ENCODE measurements around the gene FILIP1L. TPM values are rescaled to one million over a fixed set of nuclear protein-coding genes. Genes with fewer than 3 reads are reported as not detected.
A peak's percentile ranks its signal among the peaks of the same experiment; 100 is the strongest.

Gene FILIP1L
- total RNA-seq, 1 donor from 2014 or later, result 36.3 TPM

DNA sequence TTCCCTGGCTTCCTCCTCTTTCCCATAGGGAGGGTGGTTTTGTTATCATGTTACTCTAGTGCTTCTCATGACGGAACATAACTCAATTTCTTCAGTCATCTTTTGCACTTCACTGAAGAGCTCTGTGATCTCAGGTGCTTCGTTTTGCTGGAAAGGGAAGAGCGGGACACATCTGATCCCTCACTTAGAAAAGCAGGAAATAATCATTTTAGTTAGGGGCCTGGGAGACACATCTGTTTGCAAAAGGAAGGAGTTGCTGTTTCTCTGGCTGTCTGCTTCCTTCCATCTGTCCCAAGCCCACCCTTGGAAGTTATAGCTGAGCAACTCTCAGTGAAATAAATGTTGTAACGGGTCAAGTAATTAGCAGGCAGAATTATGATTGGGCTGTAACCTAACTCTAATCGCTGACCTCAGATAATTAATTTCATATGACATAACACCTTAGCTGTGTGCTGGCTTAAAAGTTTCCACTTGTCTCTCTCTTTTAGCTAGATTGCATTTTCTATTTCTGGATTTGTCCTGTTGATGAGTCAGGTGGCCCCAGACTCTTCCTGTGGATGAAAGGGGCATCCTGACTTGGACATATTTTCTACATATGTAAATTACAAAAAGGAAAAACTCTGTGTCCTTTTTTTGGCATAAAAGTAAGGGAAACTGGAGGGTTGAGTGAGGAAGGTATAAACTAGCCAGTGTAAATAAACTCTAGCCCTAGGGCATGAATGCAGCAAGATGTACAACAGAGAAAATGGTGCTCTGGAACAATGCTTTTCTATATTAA is 11.0 kb upstream of the FILIP1L start:
- DNase-seq (ENCODE audit: low read depth in 2 of 2), result peak; percentile 69 to 97

DNA sequence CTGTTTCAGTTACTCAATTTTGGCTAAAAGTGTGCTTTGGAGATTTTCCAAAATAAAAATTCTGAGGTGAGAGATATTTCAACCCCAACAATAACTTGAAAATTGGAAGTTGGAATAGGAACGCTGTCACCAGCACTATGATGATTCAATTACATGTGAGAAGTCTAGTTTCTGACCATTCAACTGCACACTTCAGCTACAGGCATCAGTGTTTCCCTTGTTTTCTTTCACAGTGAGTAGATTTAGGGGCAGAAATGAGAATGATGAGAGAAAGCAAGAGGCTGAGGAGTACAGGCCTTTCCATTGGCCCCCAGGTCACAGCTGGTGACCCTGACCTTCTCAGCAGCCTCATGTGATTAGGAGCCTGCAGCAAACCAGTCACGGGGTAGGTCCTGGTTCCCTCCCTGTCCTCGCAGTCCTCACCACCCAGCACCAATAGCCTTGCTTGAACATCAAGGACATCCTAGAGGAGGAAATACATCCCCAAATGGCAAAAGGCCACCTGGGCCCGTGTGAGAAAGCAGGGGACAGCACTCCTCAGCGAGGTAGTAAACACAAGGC is 10.0 kb upstream of the FILIP1L start:
- peak in 1 of 2 donors; percentile 65 for DNase-seq (ENCODE audit: low read depth in 2 of 2)

DNA sequence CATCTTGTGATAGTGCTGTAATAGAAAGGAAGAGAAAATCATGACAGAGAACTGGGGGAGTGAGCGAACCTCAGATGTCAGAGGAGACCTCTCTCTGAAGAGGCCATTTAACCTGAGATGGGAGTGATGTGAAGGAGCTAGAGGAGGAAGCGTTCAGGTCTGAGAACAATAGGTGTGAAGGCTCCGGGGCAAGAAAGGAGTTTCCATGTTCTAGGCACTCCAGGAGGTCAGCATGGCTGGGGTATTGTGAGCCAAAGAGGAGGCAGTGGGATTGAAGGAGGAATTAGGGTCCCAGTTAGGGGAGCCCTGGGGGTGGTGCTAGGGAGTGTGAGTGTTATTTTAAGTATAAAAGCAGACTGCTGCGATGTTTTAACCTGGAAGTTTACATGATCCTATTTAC is 8.8 kb upstream of the FILIP1L start:
- no peak for DNase-seq (ENCODE audit: low read depth in 2 of 2)

DNA sequence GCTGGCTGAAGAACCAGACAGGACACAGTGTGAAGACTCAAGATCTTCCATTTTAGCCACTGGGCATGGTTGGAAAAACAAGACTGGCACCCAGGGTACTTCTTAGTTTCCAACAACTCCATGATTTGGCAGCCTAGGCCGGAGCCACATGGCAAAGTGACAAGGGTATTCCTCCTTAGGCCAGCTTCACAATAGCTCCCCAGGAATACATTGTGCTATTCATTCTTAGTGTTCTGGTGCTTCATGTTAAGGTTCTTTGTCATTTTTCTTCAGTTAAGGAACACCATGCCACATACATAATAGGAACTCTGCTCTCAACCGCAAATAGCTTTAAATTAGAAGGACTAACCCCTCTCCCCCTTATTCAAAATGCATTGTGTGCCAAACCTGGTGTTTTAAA is 8.0 kb upstream of the FILIP1L start:
- DNase-seq (ENCODE audit: low read depth in 2 of 2), result no peak

DNA sequence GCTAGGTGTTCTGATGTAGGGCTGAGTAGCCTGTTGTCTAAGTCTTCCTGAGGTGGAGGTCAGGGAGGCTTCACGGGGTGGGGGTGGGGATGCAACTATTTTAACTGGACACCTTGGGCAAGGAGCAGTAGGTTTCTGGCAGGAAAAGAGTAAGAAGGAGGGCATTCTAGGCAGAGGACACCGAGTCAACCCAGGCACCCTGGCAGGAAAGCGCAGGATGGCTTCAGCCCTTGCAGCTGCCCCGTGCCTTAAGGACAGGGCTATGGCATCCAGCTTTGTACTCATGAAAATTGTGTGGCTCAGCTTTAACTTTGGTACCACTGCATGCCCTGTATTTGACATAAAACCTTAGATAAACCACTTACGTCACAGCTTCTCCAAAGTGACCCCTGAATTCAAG is 6.4 kb upstream of the FILIP1L start:
- no peak for DNase-seq (ENCODE audit: low read depth in 2 of 2)

DNA sequence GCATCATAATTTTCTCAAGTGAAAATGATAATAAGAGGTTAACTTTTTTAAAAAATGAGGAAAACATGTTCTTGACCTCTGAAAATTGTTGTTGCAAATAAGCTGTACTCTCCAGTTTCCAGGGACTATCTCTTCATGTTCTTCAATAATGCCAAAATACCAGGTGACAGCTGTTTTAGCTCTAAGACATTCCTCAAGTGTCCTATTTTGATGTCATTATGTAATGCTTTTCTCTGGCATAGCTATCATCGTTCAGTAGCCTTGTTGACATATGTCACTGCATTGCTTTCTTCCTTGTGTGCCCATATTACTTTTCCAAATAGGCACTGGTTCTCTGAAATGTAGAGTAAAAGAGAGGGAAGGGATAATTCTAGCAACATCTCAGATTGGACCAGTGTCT is 5.7 kb upstream of the FILIP1L start:
- no peak for DNase-seq (ENCODE audit: low read depth in 2 of 2)

DNA sequence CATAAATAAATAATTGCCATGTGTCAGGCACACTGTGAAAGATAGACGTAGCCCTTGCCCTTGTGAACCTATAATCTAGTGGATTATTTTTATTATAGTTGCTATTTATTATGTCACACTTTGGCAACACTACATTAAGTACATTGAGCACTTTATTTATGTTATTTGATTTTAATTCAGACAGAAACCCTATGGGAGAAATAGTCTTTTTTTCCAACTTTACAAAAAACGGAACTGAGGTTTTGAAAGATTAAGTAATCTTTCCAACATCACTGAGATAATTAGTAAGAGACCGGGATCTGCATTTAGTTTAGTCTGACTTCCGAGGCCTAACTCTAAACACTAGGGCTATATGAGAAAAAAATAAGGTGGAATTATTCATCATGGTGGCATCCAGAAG is 2.8 kb upstream of the FILIP1L start:
- DNase-seq (ENCODE audit: low read depth in 2 of 2), result no peak

DNA sequence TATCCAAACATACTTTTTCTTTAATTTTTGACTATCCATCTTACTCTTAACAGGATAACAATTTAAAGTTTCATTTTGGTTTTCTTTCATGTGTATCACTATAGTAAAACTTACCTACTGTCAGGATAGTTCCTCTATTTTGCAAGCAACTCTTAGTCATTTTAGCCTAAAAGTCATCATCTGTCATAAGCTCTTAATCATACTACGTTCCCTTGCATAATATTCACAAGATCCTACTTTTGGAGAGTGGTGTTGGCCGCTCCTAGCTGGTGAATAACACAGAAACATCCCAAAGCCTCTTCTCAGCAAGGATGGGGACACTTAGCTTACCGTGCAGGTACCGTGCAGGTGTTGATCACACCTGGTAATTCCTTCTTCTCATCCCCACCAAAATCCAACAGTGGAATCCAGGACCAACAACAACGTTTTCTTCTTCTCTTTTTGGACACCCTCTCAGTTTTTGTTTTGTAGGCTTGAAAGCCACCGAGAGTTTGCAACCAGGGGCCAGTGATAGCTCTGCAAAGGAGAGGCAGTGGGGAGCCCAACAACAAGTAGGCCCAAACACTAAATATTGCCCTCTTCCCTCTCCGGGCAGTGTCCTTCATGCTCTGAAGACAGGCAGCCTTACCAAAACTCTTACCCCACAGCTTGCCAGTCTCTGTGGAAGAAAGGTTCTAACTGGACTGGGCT is 433 bp downstream of the FILIP1L start:
- no peak for DNase-seq (ENCODE audit: low read depth in 2 of 2)

DNA sequence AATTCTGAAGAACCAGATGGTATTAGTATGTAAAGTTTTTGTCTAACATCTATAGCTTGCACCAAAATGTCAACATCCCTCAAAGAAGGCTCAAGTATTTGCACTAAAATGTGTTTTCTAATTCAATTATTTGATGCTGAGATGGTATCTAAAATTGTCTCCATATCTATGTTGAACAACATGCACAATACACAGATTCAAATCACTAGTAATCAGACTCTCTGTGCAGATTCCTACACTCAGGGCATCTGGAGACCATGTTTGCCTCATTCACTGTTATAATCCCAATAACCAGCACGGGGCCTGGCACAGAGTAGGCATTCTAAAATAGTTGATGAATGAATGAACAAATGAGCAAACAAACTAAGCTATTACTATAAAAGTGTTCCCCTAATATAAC is 2.6 kb downstream of the FILIP1L start:
- no peak for DNase-seq (ENCODE audit: low read depth in 2 of 2)

DNA sequence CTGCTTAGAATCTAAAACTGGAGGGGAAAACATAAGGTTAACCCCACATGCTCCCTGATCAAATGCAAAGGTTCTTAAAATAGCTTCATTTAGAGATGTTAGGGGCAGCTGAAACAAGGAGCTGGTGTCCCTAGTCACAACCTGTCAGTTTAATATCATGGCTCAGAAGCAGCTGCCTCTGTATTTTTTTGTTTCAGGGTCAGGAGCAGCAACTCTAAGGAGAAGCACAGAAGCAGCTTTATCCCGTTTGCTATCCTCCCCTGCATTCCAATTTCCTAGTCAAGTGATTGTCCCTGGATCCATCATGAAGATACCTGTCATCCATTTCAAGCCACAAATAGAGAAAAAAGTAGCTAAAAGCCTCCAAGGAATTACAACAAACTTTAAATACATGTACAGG is 4.1 kb downstream of the FILIP1L start:
- no peak for DNase-seq (ENCODE audit: low read depth in 2 of 2)

DNA sequence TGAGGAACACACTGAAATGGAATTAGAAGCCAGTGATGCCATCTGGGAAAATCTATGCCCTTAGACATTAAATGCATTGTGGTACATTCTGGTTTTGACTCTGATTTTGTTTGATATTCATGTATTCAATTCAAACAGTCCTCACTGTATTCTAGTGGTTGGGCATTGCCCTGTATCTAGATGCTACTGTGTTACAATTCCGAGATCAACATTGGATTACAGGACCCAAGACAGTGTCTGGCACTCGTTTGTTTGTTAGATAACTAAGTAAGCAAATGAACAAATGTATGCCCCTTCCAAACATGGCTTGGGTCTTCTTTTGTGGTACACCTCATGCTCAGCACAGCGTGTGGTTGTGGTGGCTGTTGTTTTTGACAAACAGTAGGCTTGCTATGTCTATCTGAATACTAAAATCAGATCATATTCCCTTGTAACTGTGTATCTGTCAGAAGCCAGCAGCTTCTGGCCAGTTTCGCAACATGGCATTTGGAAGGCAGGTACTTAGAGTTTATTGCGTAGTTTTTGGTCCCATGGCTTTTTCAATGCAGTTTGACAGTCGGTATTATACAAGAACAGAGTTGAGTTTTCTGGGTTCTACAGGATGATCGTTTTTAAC is 5.7 kb downstream of the FILIP1L start:
- DNase-seq (ENCODE audit: low read depth in 2 of 2), result no peak

DNA sequence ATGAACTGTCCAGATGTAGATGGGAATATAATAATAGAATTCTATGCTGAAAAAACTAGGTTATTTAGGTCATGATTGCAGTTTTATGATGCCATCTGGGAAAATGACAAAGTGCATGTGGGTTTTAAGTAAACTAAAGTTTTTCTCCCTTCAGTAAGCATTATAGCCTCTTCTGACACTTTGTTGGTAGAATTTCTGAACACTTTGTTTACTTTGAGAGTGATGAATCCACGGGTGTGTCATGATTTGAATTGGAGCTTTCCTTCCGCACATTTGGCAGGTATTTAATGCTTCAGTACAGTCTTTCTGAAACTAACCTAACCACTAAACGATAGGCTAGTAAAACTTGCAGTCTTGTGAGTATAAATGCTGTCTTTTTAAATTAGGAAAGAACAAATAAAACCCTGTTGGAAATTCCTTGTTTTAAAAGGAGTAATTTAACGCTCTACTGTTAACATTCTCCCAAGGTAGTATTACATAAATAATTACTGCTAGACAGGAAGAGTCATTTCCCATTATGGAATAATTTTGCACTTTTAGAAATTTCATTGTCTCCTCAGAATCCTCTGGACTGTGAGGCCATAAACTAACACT is 7.0 kb downstream of the FILIP1L start:
- DNase-seq (ENCODE audit: low read depth in 2 of 2), result peak; percentile 51 to 73

DNA sequence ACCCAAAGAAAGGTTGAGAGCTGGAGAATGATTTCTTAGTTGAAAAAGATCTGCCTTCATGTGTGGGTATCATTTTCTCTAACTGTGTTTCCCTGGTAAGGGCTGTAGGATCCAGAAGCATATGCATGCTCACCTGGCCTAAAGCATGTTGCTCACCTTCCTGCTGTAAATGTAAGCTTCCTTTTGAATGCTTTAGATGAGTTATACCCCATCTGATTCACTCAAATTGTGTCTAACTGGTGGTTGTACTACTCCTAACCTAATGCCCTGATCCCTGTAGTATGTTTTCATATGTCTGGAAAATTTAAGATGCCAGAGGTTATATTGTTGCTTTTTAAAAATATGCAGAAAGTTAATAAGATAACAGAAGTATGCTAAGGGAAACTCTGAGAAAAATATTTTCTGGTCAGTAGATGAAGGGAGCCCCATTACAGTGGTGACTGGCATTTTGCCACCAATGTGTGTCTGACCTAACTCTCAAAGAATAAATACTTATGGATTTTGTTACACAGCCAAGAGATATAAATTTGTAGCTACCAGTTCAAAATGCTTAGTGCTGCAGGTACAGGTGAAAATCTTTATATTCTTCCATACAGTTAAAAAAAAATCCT is 7.7 kb downstream of the FILIP1L start:
- DNase-seq (ENCODE audit: low read depth in 2 of 2), result peak in 1 of 2 donors; percentile 12

DNA sequence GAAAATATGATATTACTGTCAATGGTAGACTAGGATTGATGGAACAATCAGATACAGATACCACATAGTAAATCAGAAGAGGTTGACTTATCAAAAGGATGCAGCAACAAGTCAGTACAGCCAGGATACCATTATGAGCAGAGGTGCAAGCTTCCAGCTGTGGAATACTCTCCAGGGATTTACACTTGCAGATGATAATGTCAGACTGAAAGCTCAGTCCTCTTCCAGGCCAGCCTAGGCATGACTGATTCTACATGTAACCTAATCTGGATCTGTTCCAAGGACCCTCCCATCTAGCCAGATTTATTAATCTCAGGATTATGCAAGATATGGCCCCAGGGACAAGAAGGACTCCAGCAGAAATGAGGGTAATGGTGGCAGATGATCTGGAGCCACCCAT is 8.2 kb downstream of the FILIP1L start:
- DNase-seq (ENCODE audit: low read depth in 2 of 2), result no peak

DNA sequence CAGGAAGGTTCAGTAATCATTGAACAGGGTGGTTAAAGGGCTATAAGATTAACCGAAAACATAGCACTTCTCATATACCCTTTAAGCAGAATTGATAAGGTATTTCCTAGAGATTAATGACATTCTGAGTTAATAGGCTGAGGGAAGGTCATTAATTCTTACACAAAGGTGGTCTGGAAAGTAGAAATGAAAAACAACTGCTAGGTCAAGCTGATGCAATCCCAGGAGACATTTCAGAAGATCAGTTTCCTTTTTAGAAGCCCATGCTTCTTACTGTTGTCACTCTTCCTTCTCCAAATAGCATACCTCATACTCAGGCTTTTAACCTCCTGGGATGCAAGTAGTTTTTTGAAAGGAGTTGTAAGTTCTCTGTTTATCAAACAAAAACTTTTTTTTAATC is 8.8 kb downstream of the FILIP1L start:
- DNase-seq (ENCODE audit: low read depth in 2 of 2), result no peak

DNA sequence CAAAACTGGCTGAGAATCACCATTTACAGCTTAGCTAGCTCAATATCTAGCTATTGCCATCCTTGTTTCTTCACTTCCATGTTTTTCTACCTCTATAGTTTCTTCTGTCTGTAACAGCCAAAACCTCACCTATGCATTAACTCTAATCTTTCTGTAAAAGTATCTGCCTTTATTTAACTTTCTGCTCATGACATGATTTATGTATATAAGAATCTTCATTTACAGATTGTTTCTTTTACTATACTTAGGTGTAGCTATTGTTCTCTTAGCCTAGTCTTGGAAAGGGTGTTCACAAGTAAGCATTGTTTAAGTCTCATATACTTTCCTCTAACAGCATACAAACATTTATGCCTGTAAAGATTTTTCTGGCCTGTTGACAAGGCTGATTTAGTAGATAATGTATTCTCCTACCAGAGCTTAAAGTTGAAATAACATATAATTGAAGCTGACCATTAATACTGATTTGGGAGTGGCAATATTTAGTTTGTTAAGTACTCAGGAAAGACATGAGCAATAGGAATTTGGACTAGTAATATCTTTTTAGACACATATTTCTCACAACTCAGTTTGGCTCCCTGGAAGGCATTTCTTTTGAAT is 9.4 kb downstream of the FILIP1L start:
- DNase-seq (ENCODE audit: low read depth in 2 of 2), result no peak

DNA sequence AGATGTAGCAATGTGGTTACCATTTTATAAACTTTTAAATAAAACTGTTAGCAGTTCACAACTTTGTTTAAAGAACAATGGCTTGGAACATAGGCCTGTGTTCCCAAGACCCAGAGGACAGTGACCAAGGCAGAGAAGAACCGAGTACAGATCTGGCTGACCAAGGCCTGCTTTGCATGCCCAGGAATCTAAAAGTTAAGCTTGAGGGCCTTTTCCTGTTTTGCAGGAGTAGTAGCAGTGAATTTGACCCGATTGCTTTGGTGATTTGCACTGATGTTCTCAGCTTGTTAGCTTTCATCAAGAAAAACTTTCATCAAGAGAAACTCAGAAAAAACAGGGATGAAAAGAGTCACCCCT is 9.9 kb downstream of the FILIP1L start:
- DNase-seq (ENCODE audit: low read depth in 2 of 2), result no peak

DNA sequence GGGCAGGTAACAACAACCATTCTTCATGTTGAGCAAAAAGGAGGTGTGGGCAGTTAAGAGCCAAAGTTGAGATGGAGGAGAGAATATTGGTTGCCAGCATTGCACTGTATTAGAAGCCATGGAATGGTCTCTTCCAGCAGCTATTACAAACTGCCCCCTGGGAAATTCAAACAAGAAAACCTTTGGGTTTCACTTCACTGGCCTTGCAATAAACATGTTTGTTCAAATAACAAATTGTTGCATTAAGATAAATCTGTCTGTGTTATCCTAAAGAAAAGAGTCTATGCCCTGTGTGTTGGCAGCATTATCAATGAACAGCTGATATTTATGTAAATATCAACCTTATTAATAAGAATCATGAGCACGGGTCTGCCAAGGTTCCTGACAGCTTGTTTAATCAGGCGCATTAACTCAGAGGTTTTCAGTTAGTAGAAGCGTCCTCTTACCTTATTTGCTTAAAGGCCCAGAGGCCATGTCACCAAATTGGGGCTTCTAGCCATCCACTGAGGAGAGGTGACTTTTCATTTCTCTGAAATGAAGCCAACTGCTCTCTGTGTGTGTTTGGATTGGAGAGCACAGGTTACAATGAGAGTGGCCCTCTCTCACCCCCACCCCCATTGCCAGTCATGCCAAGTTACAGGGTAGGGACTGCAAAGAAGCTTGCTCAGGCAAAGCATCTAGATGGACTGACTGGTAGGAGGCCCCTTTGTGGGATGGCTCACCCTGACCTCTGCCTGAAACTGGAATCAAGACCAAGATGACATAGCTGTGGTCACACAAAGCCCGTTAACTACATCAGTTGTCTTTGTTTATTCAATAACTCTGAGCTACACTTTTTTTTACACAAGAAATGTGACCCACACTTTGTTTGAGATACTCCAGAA is 10.5 kb downstream of the FILIP1L start:
- DNase-seq (ENCODE audit: low read depth in 2 of 2), result no peak

DNA sequence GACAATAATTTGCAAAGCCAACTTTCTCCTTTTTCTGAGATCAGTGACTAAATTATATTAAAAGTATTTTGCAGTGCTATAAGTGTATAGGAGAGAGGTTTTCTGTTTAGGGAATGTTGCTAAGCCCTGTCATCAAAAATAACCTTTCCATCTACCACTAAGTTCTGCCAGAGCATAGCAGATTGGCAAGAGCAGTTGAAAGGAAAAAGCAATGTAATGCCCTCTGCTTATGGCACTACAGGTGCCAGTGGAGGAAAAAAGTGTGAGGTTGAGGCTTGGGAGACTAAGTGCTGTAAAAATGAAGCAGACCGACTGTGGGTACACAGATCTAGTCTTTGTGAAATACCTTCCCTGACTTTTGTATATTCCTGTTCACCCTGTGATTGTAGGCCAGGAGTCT is 11.5 kb downstream of the FILIP1L start:
- no peak for DNase-seq (ENCODE audit: low read depth in 2 of 2)

DNA sequence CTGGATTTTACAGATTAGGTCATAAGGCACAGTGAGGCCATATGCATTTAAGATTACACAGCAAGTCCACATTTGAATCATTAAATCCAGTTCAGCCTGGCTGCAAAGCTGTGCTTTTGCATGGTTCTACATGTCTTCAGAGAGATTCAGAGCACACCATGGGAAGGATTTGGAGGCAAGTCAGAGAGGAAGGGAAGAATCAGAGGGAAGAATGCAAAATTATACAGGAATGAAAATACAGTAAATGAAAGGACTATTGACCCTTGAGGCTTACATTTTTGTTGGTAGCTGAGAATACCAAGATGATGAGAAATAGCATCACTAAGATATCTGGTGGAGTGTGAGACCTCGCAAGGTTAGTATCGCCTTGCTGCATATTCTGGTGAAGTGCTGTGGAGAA is 13.9 kb downstream of the FILIP1L start:
- DNase-seq (ENCODE audit: low read depth in 2 of 2), result no peak
